Measurements from ENCODE around the gene C5orf46.

The C5orf46 gene

DNA sequence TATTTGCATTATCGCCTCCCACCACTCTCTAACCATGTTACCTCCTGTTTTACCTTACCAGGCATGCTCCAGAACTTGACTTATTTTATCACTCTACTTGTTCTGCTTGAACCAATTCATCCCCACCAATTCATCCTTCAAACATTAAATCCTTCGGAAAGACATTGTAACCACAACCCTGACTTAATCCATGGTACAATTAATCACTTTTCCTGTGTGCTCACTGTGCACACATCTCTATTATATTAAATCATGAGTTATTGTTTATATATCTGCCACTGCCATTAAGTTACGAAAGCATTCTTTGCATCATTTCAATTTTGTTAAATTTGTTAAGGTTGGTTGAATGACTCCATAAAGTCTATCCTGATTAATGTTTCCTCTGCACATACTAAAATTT, 7.4 kb upstream of the C5orf46 start:
- DNase-seq (ENCODE audit: low read depth): no peak
- no peak overlapping the region for H3K4me3 ChIP-seq (ENCODE audit: low read depth, low read length)
- TF ChIP-seq, protein P1, sequence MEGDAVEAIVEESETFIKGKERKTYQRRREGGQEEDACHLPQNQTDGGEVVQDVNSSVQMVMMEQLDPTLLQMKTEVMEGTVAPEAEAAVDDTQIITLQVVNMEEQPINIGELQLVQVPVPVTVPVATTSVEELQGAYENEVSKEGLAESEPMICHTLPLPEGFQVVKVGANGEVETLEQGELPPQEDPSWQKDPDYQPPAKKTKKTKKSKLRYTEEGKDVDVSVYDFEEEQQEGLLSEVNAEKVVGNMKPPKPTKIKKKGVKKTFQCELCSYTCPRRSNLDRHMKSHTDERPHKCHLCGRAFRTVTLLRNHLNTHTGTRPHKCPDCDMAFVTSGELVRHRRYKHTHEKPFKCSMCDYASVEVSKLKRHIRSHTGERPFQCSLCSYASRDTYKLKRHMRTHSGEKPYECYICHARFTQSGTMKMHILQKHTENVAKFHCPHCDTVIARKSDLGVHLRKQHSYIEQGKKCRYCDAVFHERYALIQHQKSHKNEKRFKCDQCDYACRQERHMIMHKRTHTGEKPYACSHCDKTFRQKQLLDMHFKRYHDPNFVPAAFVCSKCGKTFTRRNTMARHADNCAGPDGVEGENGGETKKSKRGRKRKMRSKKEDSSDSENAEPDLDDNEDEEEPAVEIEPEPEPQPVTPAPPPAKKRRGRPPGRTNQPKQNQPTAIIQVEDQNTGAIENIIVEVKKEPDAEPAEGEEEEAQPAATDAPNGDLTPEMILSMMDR (IDR thresholded peaks at IDR 0.05; ENCODE audit: low read depth, low read length, missing control alignments): no peak

DNA sequence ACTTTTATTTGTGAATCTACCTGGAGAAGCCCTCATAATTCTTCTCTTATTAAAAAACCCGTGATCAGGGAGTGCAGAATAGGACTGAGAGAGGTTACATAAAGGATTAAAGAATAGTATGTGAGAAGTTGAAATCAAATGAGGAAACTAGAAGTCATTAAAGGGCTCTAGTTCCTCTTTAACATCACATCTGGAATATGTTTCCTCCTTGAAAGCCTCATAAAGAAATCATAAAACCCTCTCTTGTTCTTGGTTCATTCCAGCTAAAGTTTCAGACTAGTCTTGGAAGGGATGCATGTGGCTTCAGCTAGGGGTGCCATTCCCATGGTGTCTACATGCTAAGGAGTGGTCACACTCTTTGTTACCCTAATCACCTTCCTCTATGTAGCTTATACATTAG, 5.7 kb upstream of the C5orf46 start:
- TF ChIP-seq, protein P1 (IDR thresholded peaks at IDR 0.05; ENCODE audit: low read depth, low read length, missing control alignments): no peak
- no peak for DNase-seq (ENCODE audit: low read depth)
- no peak overlapping the region for H3K4me3 ChIP-seq (ENCODE audit: low read depth, low read length)

DNA sequence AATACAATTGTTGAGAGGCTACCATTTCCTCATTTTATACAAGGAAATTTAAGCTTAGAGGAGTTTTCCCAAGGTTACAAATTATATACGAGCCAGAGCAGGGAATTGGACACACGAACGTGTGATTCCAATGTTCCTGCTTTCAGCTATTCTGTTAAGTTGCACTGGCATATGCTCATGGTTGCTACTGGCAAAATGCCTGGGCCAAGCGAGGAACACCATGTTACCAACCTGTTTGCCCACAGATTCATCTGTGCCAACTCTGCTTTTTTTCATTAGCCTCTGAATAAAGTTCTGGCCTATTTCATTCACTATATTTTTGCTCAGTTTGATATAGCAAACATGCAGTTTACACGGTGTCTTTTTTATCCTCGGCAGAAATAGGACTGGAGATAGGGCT, 5.1 kb upstream of the C5orf46 start:
- H3K4me3 ChIP-seq (ENCODE audit: low read depth, low read length): no peak overlapping the region
- TF ChIP-seq, protein P1 (IDR thresholded peaks at IDR 0.05; ENCODE audit: low read depth, low read length, missing control alignments): no peak
- no peak for DNase-seq (ENCODE audit: low read depth)

- no peak overlapping the region for H3K4me3 ChIP-seq (ENCODE audit: low read depth, low read length)
- TF ChIP-seq, protein P1 (IDR thresholded peaks at IDR 0.05; ENCODE audit: low read depth, low read length, missing control alignments): no peak
- no peak for DNase-seq (ENCODE audit: low read depth)
Observed at GRCh38 chr5:147904110-147904509, 2.2 kb downstream of the C5orf46 start.

GRCh38 chr5:147902609-147903115, 3.7 kb downstream of the C5orf46 start:
- DNase-seq (ENCODE audit: low read depth): no peak
- H3K4me3 ChIP-seq (ENCODE audit: low read depth, low read length): no peak overlapping the region
- TF ChIP-seq, protein P1 (IDR thresholded peaks at IDR 0.05; ENCODE audit: low read depth, low read length, missing control alignments): no peak

DNA sequence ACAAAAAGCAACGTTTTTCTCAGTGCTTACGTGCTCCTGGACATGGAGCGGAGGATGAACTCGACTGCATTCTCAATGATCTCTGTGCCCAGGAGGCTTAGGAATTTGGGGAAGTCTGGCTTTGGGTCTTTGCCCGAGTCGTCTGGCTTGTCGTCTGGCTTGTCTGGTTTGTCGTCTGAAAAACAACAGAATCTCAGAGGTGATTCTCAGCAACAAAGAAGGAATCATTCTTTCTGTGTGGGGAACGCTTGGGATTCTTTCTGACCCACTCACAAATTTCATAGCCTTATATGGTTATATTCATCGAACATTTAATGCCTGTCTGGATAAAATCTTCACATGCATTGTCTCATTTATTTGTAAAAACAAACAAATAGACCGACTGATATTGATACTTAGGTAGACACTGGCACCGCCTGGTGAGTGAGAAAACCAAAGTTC, 4.7 kb downstream of the C5orf46 start:
- TF ChIP-seq, protein P1 (IDR thresholded peaks at IDR 0.05; ENCODE audit: low read depth, low read length, missing control alignments): no peak
- no peak overlapping the region for H3K4me3 ChIP-seq (ENCODE audit: low read depth, low read length)
- DNase-seq (ENCODE audit: low read depth): no peak

DNA sequence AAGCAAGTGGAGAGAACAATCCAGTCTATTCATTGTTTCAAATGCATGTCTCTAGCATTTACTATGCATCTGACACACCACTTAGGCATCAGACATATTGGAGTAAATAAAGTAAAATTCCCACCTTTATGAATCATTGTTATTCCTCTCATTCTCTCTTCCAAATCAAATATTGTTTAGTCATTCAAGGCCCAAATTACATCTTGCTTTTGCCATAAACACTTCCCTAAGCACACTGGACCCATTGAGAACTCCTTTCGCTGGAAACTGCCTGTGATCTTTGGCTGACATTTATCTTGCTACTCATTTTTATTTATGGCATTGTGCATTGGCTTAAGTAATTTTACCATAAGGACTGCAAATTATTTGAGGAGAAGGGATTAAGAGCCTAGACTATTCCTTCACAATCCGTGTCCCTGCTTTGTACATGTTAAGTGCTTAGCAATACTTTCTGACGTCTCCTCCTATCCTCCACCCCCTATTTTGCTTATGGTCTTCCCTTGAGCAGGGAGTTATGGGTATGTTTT, 7.4 kb downstream of the C5orf46 start:
- TF ChIP-seq, protein P1 (IDR thresholded peaks at IDR 0.05; ENCODE audit: low read depth, low read length, missing control alignments): no peak
- DNase-seq (ENCODE audit: low read depth): no peak
- no peak overlapping the region for H3K4me3 ChIP-seq (ENCODE audit: low read depth, low read length)

Data from GM12864 (cell line).